Inferior parietal cortex (tissue), 1 donor: ENCODE results near the gene DPH1.

Experiments
- DNase-seq: peaks from one replicate; pipeline ENCODE4 v3.0.0-alpha.2; 2016; ENCODE audit errors: extremely low spot score

The DPH1 gene

GRCh38 chr17:2050300-2051060 is 20.5 kb downstream of the DPH1 start:
- DNase-seq, result no peak

DNA sequence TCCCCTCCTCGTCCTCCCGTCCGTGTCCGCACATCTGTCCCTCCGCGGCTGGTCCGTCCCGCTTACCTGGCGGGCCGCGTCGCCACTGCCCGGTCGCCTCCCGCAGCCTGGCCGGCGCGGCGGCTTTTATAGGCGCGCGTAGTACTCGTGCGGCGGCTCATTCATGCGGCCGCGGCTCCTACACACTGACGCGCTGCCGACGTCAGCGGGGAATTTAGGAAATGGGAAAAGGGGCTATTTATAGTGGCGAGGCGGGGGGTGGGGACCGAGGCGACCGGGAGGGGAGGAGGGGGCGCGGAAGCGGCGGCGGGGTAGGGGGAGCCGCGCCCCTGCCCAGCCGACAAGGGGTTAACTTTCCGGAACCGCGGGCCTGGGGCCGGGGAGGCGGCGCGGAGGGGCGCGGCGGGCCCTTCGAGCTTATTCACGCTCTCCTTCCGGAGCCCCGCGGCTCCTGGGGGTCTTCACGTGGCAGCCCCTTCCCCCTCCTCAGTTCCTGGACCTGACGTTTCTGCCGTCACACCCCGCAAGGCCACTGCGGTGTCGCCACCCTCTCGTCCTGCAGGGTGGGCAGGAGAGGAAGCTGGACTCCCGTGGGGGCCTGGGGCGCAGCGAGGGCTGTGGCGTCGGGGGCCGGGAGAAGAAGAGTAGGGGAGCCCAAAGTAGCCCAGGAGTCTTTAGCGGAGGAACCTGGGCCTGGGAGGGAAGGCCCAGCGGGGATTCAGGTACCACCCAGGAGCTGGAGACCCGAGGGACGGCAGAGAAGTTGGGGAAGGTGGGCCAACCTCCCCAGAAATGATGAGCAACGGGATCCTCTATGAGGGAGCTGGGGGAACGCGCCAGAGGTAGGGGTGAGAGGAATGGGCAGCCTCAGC is 21.3 kb downstream of the DPH1 start:
- DNase-seq, result no peak

GRCh38 chr17:2051933-2052559 is 22.1 kb downstream of the DPH1 start:
- no peak for DNase-seq

DNA sequence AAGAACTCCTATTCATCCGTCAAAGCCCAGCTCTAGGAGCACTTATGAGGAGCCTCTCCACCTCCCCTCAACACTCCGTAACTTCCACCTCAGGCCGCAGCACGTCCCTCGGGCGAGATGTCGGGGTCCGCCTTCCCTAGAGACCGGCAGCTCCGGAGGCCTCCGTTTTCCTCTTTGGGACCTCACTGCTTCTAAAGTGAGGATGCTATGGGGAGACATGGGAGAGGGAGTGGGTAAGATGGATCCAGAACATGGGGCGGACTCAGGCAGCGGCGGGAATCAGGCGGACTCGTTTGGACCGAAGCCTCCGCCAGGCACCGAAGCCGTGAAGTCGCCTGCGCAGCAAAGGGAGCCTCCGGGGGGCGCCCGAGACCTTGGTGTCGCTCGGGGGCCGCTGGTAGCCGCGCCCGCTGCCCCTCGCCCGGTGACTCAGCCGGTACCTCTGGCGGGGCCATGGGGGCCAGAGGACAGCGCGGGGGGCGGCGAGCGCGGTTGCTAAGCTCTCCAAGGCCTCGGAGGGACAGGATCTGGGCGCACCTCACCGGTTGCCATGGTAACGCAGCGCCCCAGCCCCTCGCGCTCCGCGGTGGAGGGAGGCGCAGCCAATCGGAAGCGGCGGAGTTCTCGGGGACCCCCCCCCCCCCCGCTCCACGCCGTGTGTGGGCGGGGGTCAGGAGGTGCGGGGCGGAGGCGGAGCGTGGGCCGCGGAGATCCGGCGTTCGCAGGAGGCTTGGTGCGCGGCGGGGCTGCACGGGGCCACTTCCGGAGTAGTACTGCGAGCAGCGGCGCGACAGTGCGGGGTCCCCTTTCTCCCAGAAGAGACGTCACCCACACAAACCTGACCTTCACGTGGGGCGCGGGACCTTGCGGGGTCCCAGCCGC is 23.7 kb downstream of the DPH1 start:
- peak; percentile 51 for DNase-seq

DNA sequence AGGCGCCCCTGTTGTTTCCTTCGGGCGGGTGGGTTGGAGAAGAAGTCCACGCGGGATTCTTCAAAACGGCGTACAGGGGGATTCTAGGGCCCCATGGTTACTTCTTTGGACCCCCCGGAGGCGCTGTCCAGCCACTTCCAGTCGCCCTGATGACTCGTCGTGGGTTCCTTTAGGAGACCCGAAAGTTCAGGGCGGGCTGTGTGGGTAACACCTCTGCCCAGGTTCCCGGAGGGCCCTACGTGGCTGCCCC is 24.2 kb downstream of the DPH1 start:
- DNase-seq, result no peak

- DNase-seq, result peak; percentile 59
These were observed 24.7 kb downstream of the DPH1 start, which contains the start of gene HIC1 for GRCh38 chr17:2054512-2055291. HIC1 (plus strand) TSS chr17:2055103; CDS start chr17:2056691, 1,588 bp downstream.

- no peak for DNase-seq
These were observed 25.6 kb downstream of the DPH1 start for GRCh38 chr17:2055292-2056205.

- DNase-seq, result no peak
These were observed 26.5 kb downstream of the DPH1 start for GRCh38 chr17:2056206-2057174.

- DNase-seq, result no peak
These were observed 27.3 kb downstream of the DPH1 start for GRCh38 chr17:2057175-2057759.

DNA sequence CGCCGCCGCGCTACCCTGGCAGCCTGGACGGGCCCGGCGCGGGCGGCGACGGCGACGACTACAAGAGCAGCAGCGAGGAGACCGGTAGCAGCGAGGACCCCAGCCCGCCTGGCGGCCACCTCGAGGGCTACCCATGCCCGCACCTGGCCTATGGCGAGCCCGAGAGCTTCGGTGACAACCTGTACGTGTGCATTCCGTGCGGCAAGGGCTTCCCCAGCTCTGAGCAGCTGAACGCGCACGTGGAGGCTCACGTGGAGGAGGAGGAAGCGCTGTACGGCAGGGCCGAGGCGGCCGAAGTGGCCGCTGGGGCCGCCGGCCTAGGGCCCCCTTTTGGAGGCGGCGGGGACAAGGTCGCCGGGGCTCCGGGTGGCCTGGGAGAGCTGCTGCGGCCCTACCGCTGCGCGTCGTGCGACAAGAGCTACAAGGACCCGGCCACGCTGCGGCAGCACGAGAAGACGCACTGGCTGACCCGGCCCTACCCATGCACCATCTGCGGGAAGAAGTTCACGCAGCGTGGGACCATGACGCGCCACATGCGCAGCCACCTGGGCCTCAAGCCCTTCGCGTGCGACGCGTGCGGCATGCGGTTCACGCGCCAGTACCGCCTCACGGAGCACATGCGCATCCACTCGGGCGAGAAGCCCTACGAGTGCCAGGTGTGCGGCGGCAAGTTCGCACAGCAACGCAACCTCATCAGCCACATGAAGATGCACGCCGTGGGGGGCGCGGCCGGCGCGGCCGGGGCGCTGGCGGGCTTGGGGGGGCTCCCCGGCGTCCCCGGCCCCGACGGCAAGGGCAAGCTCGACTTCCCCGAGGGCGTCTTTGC is 28.0 kb downstream of the DPH1 start:
- DNase-seq, result no peak

- no peak for DNase-seq
These were observed 28.9 kb downstream of the DPH1 start for GRCh38 chr17:2058586-2059546.

DNA sequence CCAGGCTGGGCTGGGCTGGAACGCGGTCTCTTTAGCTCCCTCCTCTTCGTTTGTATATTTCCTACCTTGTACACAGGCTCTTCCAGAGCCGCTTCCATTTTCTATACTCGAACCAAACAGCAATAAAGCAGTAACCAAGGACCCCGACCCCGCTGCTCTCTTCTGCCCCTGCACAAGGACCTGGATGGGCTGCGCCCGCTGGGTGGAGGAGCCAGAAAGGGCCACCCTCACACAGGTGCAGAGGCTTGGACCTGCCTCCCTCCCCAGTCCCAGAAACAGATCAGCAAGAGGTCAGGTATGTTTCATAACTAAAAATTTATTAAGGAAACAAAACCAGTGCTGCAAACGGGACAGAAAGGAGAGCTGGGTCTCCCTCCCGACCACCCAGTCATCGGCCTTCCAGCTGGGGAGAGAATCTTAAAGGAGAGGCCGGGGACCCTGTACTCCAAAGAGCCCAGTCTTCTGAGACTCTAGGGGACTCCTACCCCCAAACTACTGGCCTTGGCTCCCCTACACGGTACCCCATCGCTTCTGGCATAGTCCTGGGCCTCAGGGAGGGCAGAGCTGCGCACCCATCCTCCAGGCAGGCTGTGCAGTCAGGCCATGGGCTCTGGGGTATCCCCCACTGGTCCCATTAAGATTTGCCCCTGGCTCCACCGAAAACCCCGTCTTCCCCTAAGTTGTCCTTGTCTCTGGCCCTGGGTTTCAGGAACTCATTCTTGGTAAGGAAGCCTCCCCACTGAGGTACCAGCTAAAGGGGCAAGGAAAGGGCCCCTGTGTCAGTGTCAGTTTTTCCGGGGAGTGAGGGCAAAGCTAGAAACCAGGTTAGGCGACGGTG is 29.8 kb downstream of the DPH1 start:
- no peak for DNase-seq

GRCh38 chr17:2060385-2060658 is 30.4 kb downstream of the DPH1 start:
- no peak for DNase-seq

- no peak for DNase-seq
These were observed 30.9 kb downstream of the DPH1 start for GRCh38 chr17:2060681-2061440.

- DNase-seq, result no peak
These were observed 31.5 kb downstream of the DPH1 start for GRCh38 chr17:2061441-2061958.
